ENCODE data around the gene C12orf76.
A peak's percentile ranks its signal among the peaks of the same experiment; 100 is the strongest.

Gene C12orf76

DNA sequence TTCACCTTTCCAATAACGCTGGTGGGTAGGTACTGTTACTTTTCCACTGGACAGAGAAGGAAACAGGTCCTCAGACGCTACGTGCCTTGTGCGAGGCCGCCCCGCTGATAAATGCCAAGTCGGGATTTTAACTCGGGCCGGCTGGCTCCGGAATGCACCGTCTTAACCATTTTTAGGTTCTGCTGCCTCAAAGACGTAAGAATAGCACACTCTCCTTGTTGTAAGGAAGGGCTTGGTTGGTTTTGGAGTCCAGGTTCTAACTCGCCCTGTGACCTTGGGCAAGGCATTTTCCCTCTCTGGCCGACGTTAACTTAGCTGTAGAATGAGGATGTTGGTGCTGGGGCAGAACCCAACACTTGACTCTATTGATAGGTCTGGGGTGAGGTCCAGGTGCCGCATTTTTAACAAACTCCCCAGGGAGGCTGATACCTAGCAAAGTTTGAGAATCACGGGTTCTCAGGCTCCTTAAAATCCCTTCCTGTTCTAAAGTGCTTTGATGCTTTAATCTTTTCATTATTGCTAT lies 48.3 kb downstream of the C12orf76 start:
- intact Hi-C loops (cut with DNase I): no loop called here
- peak in 11 of 42 donors; percentile 25 to 54 (median 38) for DNase-seq

DNA sequence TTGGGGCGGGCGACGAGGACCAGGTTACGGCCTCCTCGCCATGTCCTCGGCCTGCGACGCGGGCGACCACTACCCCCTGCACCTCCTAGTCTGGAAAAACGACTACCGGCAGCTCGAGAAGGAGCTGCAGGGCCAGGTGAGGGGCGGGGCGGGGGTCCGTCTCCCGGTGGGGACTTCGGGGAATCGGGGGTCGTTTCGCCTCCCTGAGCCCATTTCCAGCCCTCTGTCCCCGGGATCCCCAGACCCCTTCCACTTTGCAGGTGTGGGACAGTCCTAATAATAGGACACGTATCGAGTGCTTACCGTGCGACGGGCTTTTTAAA lies 48.7 kb downstream of the C12orf76 start:
- intact Hi-C loops (cut with DNase I): no loop called here
- DNase-seq: no peak

DNA sequence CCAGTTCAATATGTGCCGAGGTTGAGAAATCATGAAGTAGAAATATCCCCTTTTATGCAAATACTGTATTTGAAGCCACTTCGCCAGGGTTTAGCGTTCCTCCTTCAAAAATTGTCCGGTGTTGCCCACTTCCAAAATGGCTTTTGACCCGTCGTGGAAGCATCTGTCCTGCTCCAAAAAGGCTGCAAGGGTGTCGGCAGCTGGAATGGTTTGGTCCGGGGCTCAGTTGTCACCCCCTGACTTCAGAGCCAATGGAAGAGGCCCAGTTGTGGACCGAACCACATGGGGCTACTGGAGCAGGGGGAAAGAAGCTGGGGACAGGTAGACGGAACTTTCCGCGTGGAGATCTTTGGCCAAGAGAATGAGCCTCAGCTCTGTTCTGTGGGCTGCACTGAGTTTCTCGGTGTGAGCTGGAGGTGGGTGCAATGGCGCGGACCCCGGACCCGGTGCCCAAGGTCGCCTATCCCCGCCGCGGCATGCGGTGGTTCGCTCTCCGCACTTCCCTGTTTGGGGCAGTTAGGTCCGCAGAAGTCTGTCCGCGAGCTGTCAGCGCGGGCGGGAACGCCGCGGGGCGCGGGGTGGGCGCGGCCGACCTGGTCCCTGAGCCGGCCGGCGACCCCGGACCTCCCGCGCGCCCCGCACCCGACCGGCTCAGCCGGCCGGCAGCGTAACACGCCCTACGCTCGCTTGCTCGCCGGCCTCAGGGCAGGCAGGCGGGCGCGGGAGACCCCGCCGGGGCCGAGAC lies 49.2 kb downstream of the C12orf76 start, which contains the start of gene ANKRD13A:
ANKRD13A (plus strand) TSS at position 527 of the 745 bp plus-strand sequence. CDS start 259 bp downstream, outside the sequence.
- DNase-seq: peak; percentile 83 to 97 (median 92)
- intact Hi-C loops (cut with DNase I): no loop called here

DNA sequence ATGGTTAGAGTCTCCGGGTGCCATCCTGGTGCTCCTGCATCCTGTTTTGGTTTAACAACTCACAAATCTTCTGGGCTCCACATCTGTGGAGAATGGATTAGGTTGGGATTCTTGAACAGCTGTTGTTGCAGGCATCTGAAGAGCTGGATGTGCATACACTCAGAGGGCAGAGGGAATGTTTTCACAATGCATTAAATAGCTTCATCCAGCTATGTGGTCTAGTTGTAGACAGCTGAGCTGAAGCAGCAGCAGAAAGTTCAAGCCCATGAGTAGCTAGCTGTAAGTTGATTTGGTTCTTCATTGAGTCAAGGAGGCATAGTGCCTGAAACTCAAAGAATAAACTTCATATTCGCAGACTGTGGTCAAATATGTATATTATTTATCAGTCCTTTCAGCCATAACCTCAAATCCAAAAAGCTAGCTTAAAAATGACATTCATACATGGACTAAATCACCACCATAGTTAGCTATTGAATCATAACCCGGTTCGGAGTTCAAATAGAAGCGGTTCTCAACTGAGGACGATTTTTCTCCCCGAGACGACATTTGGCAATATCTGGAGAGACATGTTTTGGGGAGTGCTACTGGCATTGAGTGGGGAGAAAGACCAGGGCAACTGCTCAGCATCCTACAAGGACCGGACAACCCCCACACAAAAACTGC lies 50.0 kb downstream of the C12orf76 start:
- intact Hi-C loops (cut with DNase I): no loop called here
- no peak for DNase-seq

DNA sequence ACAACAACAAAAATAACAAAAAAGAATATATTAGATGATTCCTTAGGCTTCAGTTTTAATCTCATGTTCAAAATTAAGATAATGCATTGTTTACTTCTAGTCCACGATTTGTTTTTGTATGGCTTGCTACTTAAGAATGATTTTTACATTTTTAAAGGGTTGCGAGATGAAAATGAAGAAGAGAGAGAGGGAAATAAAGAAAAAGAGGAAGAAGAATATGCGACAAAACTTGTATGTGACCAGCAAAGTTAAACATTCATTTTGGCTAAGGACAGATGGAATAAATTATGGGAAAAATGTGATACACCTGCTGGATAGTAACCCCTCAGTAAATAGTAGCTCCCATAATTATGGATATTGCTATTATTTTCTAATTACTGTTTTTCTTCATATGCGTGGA lies 50.9 kb downstream of the C12orf76 start:
- intact Hi-C loops (cut with DNase I): no loop called here

DNA sequence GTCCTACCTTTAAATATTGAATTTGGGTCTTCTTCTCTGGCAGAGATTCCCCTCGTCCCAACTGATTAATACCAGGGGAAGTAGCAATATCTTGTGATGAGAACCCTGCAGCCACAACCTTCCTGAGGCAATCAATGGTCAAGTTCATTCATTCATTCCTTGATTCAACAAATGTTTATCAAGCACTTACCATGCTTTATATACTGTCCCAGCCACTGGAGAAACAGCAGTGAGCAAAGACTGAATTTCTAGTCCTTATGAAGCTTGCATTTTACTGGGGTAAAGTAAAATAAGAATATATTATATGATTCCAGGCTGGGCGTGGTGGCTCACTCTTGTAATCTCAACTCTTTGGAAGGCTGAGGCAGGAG lies 51.9 kb downstream of the C12orf76 start:
- no peak for DNase-seq
- intact Hi-C loops (cut with DNase I): no loop called here

More for the DNA sequence above, 50.9 kb downstream of the C12orf76 start:
- no peak for DNase-seq

DNA sequence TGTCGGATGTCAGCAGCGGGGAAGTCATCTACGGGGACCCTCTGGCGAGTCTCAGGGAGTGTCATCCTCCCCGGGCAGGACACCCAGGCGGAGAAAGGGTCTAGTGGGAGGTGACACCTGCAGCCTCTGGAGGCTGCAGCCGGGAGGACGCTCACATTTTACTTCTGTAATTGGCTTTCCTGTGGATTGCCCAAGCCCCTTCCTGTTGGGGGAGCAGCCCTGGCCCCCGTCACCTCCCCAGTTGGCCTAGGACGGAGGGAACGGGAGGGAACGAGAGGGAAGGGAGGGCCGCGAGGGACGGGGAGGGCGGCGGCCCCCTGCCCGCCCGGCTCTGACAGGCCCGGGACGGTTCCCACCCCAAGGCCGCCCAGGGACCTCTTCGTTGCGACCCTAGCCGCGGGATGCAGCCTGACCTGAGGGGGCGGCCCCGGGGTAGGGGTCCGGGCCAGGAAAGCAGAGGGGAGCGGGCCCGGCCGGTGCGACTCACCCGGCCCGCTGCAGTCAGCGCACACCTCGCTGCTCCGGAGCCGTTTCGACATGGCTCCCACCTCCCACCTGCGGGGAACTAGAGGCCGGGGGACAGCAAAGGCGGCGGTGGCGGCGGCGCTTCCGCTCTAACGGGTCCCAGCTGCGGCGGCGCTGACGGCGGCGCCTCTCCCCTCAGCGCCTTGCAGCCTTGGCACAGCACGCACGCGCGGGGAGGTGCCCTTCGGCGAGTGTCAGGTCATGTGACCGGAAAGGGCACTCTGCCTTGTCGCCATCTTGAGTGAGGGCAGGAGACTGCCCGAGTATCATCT lies 52.4 kb downstream of the C12orf76 start, which contains the start of gene GIT2:
GIT2 (minus strand) TSS at position 683 of the 797 bp plus-strand sequence; CDS start at position 539, 144 bp downstream.
- peak; percentile 88 to 98 (median 96) for DNase-seq
- intact Hi-C loops (cut with DNase I): no loop called here

DNA sequence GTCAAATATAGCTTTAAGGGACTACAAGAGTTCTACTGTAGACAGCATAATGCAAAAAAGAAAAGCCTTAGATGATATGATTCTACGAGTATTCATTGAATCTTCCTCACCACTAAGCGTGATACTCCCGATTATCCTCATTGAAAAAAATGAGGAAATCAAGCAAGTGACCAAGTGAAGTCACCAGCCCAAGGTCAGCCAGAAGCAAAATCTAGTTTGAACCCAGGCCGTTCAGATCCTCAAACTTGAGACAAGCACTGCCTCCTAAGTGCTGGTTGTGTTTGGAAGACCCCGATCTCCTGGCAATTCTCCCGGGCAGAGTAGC lies 53.0 kb downstream of the C12orf76 start:
- peak in 2 of 42 donors; percentile 32 to 49 for DNase-seq
- intact Hi-C loops (cut with DNase I): no loop called here

DNA sequence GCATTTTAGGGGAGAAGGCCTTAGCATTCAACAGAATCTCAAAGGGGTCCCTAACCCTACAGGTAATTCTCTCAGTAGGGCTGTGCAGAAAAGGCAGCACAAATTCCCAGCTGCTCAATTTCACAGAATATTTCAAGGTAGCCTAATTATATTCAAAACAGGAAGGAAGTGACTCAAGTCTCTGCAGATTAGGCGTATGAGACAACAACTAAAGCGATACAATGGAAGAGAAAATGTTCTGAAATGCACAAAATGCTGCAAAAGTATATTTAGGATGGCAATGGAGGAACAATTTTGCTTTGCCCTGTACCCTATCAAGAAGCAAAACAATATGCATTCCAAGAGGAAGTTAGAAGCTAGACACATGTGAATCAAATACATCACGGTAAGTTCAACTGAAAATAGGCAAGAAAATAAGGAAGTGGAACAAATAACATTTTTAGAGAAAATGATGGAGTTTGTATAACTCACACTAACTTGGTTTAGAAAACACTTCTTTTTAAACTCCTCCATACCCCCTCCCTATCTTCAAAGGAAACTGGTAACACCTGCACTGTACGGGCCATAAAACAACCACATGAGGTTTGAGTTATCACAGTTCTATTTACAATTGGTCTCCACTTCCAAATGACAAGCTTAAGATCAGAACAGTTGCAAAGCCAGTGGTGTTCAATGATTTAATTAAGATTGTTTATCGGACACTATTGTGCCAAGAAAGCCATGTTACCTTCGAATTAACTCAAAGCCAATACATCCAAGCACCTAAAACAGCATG lies 53.7 kb downstream of the C12orf76 start:
- intact Hi-C loops (cut with DNase I): no loop called here

DNA sequence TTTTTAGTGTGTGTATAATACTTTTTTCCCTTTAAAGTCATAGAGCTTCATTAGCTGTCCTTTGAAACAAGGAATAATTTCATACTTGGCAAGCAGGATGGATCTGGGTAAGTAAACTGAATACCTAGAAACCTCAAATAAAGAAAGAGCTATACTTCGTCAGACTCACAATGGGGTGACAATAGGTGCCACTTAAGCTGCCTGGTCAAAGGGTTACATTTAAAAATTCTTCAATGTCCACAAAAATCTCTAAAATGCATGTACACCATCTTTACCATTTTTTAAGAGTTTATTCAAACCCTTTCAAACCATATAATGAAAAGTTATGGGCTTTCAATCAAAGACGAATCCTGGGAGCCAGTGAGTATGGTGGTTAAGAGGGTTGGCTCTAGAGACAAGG lies 55.2 kb downstream of the C12orf76 start:
- DNase-seq: no peak
- intact Hi-C loops (cut with DNase I): no loop called here

More for the DNA sequence above, 53.7 kb downstream of the C12orf76 start:
- no peak for DNase-seq

DNA sequence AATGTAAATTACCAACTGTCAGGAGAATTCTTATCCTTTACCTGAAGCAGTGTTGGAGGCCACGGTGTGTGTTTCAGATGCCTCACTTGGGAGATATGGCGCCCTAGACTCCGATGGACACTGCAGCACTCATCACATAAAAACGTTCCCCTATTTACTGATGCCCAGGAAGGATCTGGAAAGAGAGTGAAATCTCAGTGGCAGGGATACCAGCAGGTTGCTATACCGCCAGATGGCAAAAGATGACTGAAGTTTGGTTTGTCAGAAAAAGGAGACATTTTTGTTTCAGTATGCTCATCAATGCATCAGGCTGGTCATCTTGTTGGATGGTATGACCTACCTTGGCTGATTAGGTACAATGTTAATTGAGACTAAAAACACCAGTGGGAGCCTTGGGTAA lies 56.7 kb downstream of the C12orf76 start:
- intact Hi-C loops (cut with DNase I): no loop called here
- no peak for DNase-seq

All from head of caudate nucleus (tissue), 42 donors.